OCI-LY7 (cell line): ENCODE results near the gene RNF10. TPM values are rescaled to one million over a fixed set of nuclear protein-coding genes. Genes with fewer than 3 reads are reported as not detected.

Source experiments
- BruUV-seq: library from RNA; stranded (reverse); fragments of 400-500 nt; replicated peaks from 2 replicates; lab custom pipeline; 2021; lab: Mats Ljungman, UMichigan
- CTCF ChIA-PET: fragments of 300-600 bp; sonication (Branson Sonifier 250); formaldehyde crosslinking; loops from one replicate; lab custom pipeline; 2022; ENCODE audit warnings: antibody characterized with exemption; ENCODE audit not compliant: unreplicated experiment; lab: Charles Lee
- POLR2A ChIA-PET: fragments of 300-600 bp; sonication (Branson Sonifier 250); formaldehyde crosslinking; loops from one replicate; lab custom pipeline; 2022; ENCODE audit warnings: antibody characterized with exemption; lab: Charles Lee
- DNase-seq: peaks from one replicate; pipeline ENCODE4 v3.0.0-alpha.2; 2015; ENCODE audit warnings: low spot score
- H2AFZ ChIP-seq: fragments of 200-600 bp; sonication (generic), shearing (Covaris generic); 2 replicates; pipeline ENCODE4 v1.6.1; 2014; ENCODE audit warnings: mild to moderate bottlenecking, antibody characterized with exemption, low read length, moderate library complexity
- H3K27ac ChIP-seq: fragments of 200-600 bp; sonication (generic); 2 replicates; pipeline ENCODE4 v1.5.1; 2014; ENCODE audit warnings: mixed run types, low read depth, mild to moderate bottlenecking, moderate library complexity, low read length, inconsistent platforms; ENCODE audit not compliant: poor library complexity, severe bottlenecking
- H3K36me3 ChIP-seq: fragments of 200-600 bp; sonication (generic); 2 replicates; pipeline ENCODE4 v1.6.1; 2014; ENCODE audit warnings: mild to moderate bottlenecking, antibody characterized with exemption, low read length, moderate library complexity, mixed read lengths; ENCODE audit not compliant: insufficient read depth
- H3K4me1 ChIP-seq: fragments of 200-600 bp; sonication (generic); 2 replicates; pipeline ENCODE4 v1.5.1; 2014; ENCODE audit warnings: mild to moderate bottlenecking, low read length; ENCODE audit not compliant: insufficient read depth, poor library complexity, severe bottlenecking
- H3K4me2 ChIP-seq: fragments of 200-600 bp; sonication (generic); 2 replicates; pipeline ENCODE4 v1.6.1; 2014; ENCODE audit warnings: mild to moderate bottlenecking, low read length
- H3K4me3 ChIP-seq: fragments of 200-600 bp; sonication (generic); 2 replicates; pipeline ENCODE4 v1.5.1; 2014; ENCODE audit warnings: mild to moderate bottlenecking, low read depth, low read length; ENCODE audit not compliant: poor library complexity, severe bottlenecking
- H3K79me2 ChIP-seq: fragments of 200-600 bp; sonication (generic); 2 replicates; pipeline ENCODE4 v1.6.1; 2016; ENCODE audit warnings: low read depth, mild to moderate bottlenecking, low read length, moderate library complexity, mixed read lengths; ENCODE audit not compliant: insufficient read depth
- H3K9me2 ChIP-seq: fragments of 200-600 bp; sonication (generic); 2 replicates; pipeline ENCODE4 v1.6.1; 2016; ENCODE audit warnings: mild to moderate bottlenecking, low read length, mixed read lengths; ENCODE audit not compliant: insufficient read depth
- H3K9me3 ChIP-seq: fragments of 200-600 bp; sonication (generic); 2 replicates; pipeline ENCODE4 v1.6.1; 2014; ENCODE audit warnings: mild to moderate bottlenecking, mixed run types, low read length, mixed read lengths
- H4K20me1 ChIP-seq: fragments of 200-600 bp; sonication (generic); 2 replicates; pipeline ENCODE4 v1.6.1; 2014; ENCODE audit warnings: mild to moderate bottlenecking, antibody characterized with exemption, low read length, moderate library complexity, mixed read lengths; ENCODE audit not compliant: insufficient read depth
- EZH2phosphoT487 ChIP-seq: fragments of 200-600 bp; sonication (generic); IDR thresholded peaks from 2 replicates; pipeline ENCODE4 v1.6.1; 2018; ENCODE audit warnings: low read depth, borderline replicate concordance, mild to moderate bottlenecking, mixed run types, antibody characterized with exemption, low read length, moderate library complexity, mixed read lengths
- intact Hi-C: fragments of 100-400 bp; cut with micrococcal nuclease; formaldehyde crosslinking; loops from one replicate; pipeline ENCODE4 v1.10.0; 2022; ENCODE audit not compliant: unreplicated experiment
- total RNA-seq, 2 experiments: library from RNA; depleted of rRNA in 1 of 2; stranded (reverse); fragments of >200 nt in 1 of 2; shearing (Covaris generic) in 1 of 2; gene quantifications; 2 replicates each; pipeline ENCODE4 v1.2.3, GENCODE V29; 2014 to 2022
- TF ChIP-seq, protein P1 (sequence below): fragments of 200-600 bp; sonication (generic); conservative IDR thresholded peaks from 2 replicates; pipeline ENCODE4 v1.5.1; 2014; ENCODE audit warnings: mild to moderate bottlenecking, antibody characterized with exemption, low read length, moderate library complexity, mixed read lengths

RNF10 gene
- total RNA-seq, 2 experiments from 2014 or later = 52.2 to 150 TPM

GRCh38 chr12:120557589-120557988 lies 23.4 kb downstream of the RNF10 start:
- Histone ChIP-seq H2AFZ (no peak overlapping the region), H3K4me3 (no peak overlapping the region), H3K9me2 (no peaks in the 10 kb centered on the region), H3K4me1 (no peaks in the 10 kb centered on the region), H4K20me1 (no peaks in the 10 kb centered on the region), H3K4me2 (no peak overlapping the region), H3K27ac (no peak overlapping the region), H3K36me3 (peaks cover 83% of the 10 kb centered on the region), H3K79me2 (no peaks in the 10 kb centered on the region), H3K9me3 (no peaks in the 10 kb centered on the region)
- CTCF ChIA-PET = no interaction called here
- intact Hi-C loops = no loop called here
- TF ChIP-seq, protein P1, sequence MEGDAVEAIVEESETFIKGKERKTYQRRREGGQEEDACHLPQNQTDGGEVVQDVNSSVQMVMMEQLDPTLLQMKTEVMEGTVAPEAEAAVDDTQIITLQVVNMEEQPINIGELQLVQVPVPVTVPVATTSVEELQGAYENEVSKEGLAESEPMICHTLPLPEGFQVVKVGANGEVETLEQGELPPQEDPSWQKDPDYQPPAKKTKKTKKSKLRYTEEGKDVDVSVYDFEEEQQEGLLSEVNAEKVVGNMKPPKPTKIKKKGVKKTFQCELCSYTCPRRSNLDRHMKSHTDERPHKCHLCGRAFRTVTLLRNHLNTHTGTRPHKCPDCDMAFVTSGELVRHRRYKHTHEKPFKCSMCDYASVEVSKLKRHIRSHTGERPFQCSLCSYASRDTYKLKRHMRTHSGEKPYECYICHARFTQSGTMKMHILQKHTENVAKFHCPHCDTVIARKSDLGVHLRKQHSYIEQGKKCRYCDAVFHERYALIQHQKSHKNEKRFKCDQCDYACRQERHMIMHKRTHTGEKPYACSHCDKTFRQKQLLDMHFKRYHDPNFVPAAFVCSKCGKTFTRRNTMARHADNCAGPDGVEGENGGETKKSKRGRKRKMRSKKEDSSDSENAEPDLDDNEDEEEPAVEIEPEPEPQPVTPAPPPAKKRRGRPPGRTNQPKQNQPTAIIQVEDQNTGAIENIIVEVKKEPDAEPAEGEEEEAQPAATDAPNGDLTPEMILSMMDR = no peak
- TF ChIP-seq EZH2phosphoT487 = no peak
- no TSS peak for BruUV-seq
- POLR2A ChIA-PET = no interaction called here
- DNase-seq = no peak

DNA sequence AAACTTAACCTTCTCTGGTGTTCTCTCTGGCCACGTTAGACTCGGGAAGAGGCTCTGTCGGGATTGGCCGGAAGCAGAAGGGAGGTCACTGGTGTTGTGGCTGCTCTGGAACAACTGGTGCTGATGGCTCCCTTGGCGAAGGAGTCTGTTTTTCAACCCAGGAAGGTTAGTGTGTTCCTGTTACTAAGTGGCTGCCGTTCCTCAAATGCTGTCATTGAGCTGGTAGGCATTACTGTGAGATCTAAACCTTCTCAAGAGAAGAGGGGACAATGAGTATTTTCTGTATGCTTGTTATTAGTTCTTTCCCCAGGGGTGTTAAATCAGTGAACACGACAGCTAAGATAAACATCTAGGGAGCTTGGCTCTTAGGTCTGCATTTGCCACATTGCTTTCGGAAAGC lies 28.8 kb downstream of the RNF10 start:
- BruUV-seq = no TSS peak
- POLR2A ChIA-PET = interaction anchor here (1.2 kb wide), 1 partner anchor 19 kb away, joined by 4 read pairs; the partner anchor contains the start of gene POP5

DNA sequence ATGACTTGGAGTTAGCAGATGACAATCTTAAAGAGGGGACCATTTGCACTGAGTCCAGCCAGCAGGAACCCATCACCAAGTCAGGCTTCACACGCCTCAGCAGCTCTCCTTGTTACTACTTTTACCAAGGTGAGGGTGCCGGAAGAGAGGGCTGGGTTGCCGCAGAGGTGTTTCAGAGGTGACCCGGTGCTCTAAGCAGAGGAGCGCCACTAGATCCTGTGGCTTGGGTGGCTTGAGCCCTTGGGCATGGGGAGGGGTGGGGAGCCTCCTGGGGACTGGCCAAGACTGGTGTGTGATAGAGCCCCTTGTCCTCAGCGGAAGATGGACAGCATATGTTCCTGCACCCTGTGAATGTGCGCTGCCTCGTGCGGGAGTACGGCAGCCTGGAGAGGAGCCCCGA lies 29.3 kb downstream of the RNF10 start:
- intact Hi-C loops = no loop called here
- Histone ChIP-seq H2AFZ (no peak overlapping the region), H3K9me2 (no peaks in the 10 kb centered on the region), H3K27ac (no peak overlapping the region), H3K36me3 (peaks cover 90% of the 10 kb centered on the region), H3K9me3 (no peaks in the 10 kb centered on the region), H3K79me2 (no peaks in the 10 kb centered on the region), H3K4me1 (no peaks in the 10 kb centered on the region), H3K4me3 (no peak overlapping the region), H4K20me1 (no peaks in the 10 kb centered on the region), H3K4me2 (no peak overlapping the region)
- ChIA-PET CTCF (no interaction called here), POLR2A (interaction anchor here (1.2 kb wide), 1 partner anchor 11 kb away, joined by 3 read pairs; no protein-coding TSS in a partner anchor)
- BruUV-seq = no TSS peak
- no peak for DNase-seq
- TF ChIP-seq EZH2phosphoT487 = no peak
- TF ChIP-seq, protein P1 = no peak

More for the DNA sequence above, 28.8 kb downstream of the RNF10 start:
- Histone ChIP-seq H2AFZ (no peak overlapping the region), H3K27ac (no peak overlapping the region), H3K4me3 (no peak overlapping the region), H3K9me2 (no peaks in the 10 kb centered on the region), H3K36me3 (peaks cover 87% of the 10 kb centered on the region), H4K20me1 (no peaks in the 10 kb centered on the region), H3K9me3 (no peaks in the 10 kb centered on the region), H3K4me1 (no peaks in the 10 kb centered on the region), H3K79me2 (no peaks in the 10 kb centered on the region), H3K4me2 (no peak overlapping the region)
- CTCF ChIA-PET = no interaction called here
- DNase-seq = no peak
- TF ChIP-seq, protein P1 = no peak
- TF ChIP-seq EZH2phosphoT487 = no peak
- intact Hi-C loops = no loop called here
